ENCODE results near the gene ZDHHC24. TPM values are rescaled to one million over a fixed set of nuclear protein-coding genes. Genes with fewer than 3 reads are reported as not detected.
"Not testable (repeated sequence)": the region's sequence is repeated elsewhere in the genome, so short reads cannot be mapped to it uniquely, and the experiment has no call there.

The ZDHHC24 gene
- total and polyA plus RNA-seq, 10 of the 15 experiments (the other 5 are each of a cell fraction or from before 2014, with no cell fraction given) = 0.86 to 17.5 (median 6.8) TPM

DNA sequence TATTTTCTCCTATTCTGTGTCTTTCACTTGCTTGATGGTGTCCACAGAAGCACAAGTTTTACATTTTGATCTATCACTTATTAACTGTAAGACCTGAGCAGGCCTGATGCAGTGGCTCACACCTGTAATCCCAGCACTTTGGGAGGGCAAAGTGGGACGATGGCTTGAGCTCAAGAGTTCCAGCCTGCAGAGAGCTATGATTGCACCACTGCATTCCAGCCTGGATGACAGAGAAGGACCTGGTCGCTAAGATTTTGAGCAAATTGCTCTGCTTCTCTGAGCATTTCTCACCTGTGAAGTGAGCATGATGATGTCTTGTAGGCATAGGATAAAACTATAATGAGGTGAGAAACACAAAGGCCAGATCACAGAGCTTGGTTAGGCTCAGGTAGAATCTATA is 40.3 kb upstream of the ZDHHC24 start (continued):
- TF ChIP-seq, protein P1, sequence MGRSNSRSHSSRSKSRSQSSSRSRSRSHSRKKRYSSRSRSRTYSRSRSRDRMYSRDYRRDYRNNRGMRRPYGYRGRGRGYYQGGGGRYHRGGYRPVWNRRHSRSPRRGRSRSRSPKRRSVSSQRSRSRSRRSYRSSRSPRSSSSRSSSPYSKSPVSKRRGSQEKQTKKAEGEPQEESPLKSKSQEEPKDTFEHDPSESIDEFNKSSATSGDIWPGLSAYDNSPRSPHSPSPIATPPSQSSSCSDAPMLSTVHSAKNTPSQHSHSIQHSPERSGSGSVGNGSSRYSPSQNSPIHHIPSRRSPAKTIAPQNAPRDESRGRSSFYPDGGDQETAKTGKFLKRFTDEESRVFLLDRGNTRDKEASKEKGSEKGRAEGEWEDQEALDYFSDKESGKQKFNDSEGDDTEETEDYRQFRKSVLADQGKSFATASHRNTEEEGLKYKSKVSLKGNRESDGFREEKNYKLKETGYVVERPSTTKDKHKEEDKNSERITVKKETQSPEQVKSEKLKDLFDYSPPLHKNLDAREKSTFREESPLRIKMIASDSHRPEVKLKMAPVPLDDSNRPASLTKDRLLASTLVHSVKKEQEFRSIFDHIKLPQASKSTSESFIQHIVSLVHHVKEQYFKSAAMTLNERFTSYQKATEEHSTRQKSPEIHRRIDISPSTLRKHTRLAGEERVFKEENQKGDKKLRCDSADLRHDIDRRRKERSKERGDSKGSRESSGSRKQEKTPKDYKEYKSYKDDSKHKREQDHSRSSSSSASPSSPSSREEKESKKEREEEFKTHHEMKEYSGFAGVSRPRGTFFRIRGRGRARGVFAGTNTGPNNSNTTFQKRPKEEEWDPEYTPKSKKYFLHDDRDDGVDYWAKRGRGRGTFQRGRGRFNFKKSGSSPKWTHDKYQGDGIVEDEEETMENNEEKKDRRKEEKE (IDR thresholded peaks at IDR 0.05) = no peak
- TF ChIP-seq, protein P2, sequence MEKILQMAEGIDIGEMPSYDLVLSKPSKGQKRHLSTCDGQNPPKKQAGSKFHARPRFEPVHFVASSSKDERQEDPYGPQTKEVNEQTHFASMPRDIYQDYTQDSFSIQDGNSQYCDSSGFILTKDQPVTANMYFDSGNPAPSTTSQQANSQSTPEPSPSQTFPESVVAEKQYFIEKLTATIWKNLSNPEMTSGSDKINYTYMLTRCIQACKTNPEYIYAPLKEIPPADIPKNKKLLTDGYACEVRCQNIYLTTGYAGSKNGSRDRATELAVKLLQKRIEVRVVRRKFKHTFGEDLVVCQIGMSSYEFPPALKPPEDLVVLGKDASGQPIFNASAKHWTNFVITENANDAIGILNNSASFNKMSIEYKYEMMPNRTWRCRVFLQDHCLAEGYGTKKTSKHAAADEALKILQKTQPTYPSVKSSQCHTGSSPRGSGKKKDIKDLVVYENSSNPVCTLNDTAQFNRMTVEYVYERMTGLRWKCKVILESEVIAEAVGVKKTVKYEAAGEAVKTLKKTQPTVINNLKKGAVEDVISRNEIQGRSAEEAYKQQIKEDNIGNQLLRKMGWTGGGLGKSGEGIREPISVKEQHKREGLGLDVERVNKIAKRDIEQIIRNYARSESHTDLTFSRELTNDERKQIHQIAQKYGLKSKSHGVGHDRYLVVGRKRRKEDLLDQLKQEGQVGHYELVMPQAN (conservative IDR thresholded peaks at IDR 0.05) = no peak
- TF ChIP-seq HDAC2 (IDR thresholded peaks at IDR 0.05) (no peak), GATAD2B (conservative IDR thresholded peaks at IDR 0.05; ENCODE audit: low read depth) (no peak), RCOR1 (conservative IDR thresholded peaks at IDR 0.05; ENCODE audit: low read depth, low read length) (no peak), CBFB (IDR thresholded peaks at IDR 0.05; ENCODE audit: low read depth) (no peak), TAF1 (IDR thresholded peaks at IDR 0.05; ENCODE audit: borderline replicate concordance, low read depth, low read length) (no peak), FOS (IDR thresholded peaks at IDR 0.05; ENCODE audit: borderline replicate concordance, extremely low read depth, insufficient read length) (no peak), SREBF2 (IDR thresholded peaks at IDR 0.05; ENCODE audit: low read length) (no peak)
- TF ChIP-seq, protein P3, sequence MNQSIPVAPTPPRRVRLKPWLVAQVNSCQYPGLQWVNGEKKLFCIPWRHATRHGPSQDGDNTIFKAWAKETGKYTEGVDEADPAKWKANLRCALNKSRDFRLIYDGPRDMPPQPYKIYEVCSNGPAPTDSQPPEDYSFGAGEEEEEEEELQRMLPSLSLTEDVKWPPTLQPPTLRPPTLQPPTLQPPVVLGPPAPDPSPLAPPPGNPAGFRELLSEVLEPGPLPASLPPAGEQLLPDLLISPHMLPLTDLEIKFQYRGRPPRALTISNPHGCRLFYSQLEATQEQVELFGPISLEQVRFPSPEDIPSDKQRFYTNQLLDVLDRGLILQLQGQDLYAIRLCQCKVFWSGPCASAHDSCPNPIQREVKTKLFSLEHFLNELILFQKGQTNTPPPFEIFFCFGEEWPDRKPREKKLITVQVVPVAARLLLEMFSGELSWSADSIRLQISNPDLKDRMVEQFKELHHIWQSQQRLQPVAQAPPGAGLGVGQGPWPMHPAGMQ (IDR thresholded peaks at IDR 0.05; ENCODE audit: borderline replicate concordance) = no peak

- H3K9ac ChIP-seq (ENCODE audit: control insufficient read depth, insufficient read depth, low read length); BruUV-seq (replicated peaks); H3K4me1 ChIP-seq (ENCODE audit: control insufficient read depth, insufficient read depth, low read length); in situ Hi-C loops (cut with MboI); H3K27ac ChIP-seq (ENCODE audit: control insufficient read depth, insufficient read depth); intact Hi-C loops (cut with micrococcal nuclease; ENCODE audit: unreplicated experiment); DNase-seq (ENCODE audit: low read depth, low spot score); H3K27me3 ChIP-seq (replicated peaks in 1 of 2; ENCODE audit: control insufficient read depth in 2 of 2, insufficient read depth in 2 of 2, low read length in 1 of 2); H2AFZ ChIP-seq (ENCODE audit: control insufficient read depth, low read depth, low read length); ATAC-seq; H3K36me3 ChIP-seq (ENCODE audit: control insufficient read depth in 2 of 2, insufficient read depth in 2 of 2, low read length in 1 of 2); RAD21 ChIA-PET (ENCODE audit: unreplicated experiment); H3K9me3 ChIP-seq (replicated peaks; ENCODE audit: control insufficient read depth, insufficient read depth, low read length); H3K4me3 ChIP-seq; H3K4me2 ChIP-seq (ENCODE audit: control insufficient read depth, insufficient read depth); H3K79me2 ChIP-seq (ENCODE audit: control insufficient read depth, insufficient read depth, low read length); FAIRE-seq; H4K20me1 ChIP-seq (ENCODE audit: control insufficient read depth, insufficient read depth): not testable (repeated sequence)
- CTCF ChIA-PET = interaction anchor here (1.7 kb wide), 1 partner anchor 93 kb away, joined by 7 read pairs; the partner anchor contains the start of gene RBM4B
- WGBS (ENCODE audit: insufficient coverage, insufficient replicate concordance, low lambda C conversion rate, missing lambda C conversion rate) = 13% methylated on average over 1 of the region's 1 CpG
- SMC1A ChIA-PET (ENCODE audit: uncharacterized antibody, unreplicated experiment) = interaction anchor here (0.6 to 1.5 kb wide), 2 partner anchors 9 to 249 kb away, joined by 3 read pairs; no protein-coding TSS in a partner anchor
- POLR2A ChIA-PET = interaction anchor here (0.6 kb wide), 1 partner anchor 213 kb away, joined by 5 read pairs; no protein-coding TSS in a partner anchor
Measured at GRCh38 chr11:66585447-66585846, 39.6 kb upstream of the ZDHHC24 start.

Measured in GM12878 (cell line).